ENCODE results near the gene ADCY2.

Gene ADCY2

DNA sequence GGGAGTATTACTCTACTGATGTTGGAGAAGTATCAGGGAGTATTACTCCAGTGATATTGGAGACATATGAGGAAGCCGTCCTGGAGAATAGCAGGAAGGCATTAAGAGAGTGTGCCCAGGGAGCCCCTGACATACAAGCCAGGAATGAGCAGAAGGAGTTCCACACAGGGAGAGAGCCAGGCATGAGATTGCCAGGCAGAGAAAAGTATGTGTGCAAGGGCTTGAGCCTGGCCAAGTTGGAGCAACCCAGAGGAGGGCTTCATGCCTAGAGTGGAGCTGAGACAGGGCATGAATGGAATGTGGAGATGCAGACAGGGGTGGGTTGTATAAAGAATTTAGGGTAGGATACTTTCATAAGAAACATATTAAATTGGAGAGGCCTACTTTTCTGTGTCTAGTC, 213.8 kb downstream of the ADCY2 start:
- no peak for DNase-seq

DNA sequence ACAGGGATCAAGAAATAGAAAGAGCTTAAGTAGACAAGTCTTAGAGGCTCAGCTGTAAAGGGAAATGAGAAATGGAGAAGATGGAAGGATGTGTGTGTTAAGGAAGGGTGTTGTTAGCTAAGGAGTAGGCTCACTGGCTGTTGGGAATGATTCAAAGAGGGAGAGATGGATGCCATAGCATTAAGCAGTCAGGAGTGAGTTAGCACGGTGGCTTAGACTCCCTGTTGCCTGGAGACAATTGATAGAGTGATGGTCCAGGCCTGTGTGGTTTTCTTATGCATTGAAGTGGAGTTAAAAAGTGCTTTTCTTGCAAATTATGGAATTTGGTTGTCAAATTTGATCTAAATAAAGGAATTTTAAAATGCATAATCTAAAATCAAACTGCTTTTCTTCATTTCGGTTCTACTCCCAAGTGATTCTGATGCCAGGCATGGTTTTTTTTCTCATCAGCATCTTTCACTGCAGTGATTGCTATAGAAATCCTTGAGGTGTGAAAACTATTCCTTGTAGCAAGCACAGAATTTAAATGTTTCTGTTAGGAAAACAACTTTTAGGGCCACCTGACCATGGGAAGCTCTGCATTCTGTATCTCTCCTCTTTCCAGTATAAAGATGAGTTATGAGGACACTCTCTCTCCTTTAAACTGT, 214.7 kb downstream of the ADCY2 start:
- no peak for DNase-seq

DNA sequence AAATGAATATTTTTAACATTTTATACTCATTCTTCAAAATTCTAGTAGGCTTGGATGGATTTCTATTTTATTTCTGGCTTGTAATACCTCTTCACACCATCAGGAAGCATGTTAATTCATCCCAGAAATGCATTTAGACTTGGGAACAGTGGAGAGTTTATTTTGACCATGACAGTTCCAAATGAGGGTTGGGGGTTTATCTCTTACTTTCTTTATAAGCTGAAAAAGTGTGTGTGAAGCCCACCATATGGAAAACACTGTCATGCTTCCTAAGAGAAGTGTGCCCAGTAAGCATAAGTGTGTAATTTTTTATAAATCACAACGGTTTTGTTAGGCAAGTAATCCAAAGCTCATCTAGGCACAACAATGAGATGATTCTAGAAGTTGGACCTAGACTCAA, 215.6 kb downstream of the ADCY2 start:
- no peak for DNase-seq

DNA sequence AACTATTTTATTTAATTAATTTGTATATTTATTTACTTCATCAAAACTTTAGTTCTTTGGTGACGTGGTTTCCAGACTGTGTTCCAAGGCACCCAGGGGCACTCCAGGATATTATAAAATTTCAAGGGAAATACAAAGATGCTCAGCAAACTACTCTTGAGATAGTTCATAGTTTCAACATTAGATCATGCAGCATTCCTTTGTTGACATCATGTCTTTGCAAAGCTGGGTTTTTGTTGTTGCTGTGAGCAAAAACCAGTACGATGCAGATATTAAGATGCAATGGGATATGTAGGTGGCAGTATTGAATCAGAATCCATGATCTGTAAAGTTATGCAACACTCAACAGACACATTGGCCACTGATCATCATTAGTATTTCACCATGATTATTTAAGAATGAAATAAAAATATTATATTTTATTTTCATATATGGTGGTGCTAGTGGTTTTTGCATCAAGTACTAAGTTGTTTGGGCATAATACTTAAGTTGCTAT, 219.7 kb downstream of the ADCY2 start:
- no peak for DNase-seq

DNA sequence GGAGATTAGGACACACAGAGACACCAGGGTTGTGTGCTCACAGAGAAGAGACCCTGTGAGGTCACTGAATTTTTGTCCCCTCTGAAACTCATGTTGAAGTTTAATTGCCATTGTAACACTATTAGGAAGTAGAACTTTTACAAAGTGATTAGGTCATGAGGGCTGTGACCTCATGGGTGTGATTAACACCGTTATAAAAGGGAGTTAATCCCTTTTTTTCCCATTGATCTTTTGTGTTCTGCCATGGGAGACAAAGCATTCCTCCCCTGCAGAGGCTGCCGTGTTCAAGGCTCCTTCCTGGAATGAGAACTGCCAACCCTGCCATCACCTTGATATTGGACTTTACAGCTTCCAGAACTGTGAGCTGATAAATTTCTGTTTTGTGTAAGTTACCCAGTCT, 221.0 kb downstream of the ADCY2 start:
- no peak for DNase-seq

DNA sequence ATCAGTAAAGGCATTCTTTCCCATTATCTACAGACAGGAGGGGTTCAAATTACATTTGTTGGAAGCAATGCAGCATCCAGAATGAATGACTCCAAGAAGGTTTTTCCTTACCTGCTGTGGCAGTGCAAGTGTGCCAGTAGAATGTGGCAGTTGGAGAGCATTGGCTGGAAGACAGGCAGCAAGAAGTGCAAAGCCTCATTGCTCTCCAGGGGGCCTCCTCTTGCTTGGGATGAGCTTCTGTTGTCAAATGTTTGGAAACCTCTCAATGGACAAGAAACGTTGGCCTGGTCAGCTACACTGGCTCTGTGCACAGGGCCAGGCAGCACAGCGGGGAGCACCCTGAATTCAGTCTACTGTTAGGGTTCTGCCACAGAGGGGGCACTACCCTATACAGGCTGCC, 226.6 kb downstream of the ADCY2 start:
- no peak for DNase-seq

DNA sequence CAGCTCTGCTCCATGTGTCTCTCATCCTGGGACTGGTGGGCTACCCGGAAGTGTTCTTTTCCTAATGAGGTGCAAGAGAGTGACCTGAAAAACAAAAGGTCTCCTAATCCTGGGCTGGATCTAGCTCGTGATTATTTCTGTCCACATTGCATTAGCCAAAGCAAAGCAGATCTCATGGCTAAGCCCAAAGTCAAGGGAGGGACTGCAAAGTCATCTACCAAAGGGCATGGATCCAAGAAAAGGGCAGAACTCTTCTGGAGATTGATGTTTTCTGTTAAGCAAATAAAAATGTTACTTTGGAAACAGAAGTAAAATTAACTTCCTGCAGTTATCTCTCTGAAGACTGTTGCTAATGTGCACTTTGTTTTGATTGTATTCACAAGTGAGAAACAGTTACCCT, 229.8 kb downstream of the ADCY2 start:
- no peak for DNase-seq

DNA sequence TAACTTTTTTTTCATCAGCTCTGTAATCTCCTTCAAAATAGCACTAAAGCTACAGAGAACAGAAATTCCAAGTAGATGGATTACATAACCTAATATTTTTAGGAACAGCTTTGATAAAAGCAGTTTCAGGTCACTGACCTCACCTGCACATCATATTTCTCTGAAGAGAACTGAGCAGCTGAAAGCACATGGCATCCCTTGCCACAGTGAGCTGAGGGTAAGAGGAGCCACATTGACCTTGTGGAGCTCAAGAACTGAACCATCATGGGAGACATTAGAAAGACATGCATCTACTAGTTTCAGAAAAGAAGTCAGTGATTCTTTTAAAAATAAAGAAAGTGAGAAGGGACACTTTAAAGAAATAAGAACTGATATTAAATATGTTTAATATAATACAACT, 232.3 kb downstream of the ADCY2 start:
- DNase-seq, result no peak

DNA sequence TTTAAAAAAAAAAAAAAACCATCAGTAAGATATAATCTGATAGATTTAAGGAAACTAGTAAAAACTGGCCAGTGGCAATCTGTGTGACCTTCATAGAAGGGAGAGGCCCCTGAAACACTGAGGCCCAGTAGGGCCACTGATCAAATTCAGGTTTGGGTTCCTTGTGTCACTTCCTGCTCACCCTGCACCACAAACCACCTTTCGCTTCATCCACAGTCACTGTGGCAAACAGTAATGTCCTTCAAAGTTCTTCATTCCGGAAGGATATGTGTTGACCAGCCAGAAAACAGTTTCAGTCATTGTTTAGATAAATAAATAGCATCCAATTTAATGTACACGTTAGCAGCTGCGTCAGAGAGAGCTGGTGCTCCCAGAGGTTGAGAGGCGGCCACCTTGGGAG, 232.9 kb downstream of the ADCY2 start:
- no peak for DNase-seq

DNA sequence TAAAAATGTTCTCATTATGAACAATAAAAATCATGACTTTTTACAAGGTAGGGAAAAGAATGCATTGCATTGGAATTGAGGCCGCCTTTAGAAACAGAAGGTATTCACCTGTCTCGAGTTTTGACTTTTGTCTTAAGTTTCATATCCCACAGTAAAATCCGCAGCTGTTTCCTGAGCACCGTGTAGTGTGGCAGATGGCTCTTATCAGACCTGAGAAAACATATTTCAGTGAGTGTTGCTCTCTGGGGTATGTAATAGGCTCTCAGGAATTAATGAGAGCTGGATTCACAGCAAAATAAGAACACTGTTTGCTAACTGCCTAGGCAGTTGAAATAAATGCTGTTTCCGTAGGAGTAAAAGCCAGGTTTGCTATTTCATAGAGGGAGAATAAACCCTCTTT, 233.6 kb downstream of the ADCY2 start:
- no peak for DNase-seq

DNA sequence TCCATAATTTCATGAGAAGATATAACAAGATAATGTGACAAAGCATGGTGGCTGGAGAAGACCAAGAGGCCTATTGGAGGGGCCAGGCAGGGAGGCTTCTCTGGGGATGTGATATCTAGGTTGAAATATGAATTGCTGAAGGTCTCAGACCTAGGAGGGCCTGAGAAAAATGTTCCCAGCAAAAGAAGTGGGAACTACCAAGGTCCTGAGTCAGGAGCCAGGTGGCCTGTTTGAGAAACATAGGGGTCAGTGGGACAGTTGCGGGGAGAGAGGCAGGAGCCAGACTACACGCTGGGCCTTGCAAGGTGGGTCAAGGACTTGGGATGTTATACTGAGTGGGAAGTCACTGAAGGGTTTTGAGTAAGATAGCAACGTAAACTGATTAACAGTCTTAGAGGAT, 238.9 kb downstream of the ADCY2 start:
- no peak for DNase-seq

DNA sequence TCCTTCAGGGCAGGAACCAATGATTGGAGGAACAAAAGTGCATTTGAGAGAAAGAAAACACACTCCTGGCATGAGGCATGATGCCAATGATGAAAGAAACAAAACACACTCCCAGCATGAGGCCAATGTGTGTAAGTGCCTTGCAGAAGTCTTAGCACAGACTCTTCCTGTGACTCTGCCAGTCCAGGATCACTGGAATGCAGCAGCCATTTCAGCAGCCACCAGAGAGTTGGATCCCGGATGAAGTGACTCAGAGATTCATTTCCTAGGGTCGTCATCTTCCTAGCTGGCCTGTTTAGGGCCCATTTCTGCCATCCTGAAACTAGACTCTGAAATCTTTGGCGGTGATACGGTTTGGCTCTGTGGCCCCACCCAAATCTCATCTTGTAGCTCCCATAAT, 242.5 kb downstream of the ADCY2 start:
- no peak for DNase-seq

DNA sequence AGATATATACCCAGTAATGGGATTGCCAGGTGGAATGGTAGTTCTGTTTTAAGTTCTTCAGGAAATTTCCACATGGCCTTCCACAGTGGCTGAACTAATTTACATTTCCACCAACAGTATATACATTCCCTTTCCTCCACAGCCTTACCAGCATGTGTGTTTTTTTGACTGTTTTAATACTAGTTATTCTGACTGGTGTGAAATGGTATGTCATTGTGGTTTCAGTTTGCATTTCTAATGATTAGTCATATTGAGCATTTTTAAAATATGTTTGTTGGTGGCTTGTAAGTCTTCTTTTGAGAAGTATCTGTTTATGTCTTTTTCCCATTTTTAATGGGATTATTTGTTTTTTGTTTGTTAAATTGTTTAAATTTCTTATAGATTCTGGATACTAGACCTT, 246.1 kb downstream of the ADCY2 start:
- DNase-seq, result no peak

DNA sequence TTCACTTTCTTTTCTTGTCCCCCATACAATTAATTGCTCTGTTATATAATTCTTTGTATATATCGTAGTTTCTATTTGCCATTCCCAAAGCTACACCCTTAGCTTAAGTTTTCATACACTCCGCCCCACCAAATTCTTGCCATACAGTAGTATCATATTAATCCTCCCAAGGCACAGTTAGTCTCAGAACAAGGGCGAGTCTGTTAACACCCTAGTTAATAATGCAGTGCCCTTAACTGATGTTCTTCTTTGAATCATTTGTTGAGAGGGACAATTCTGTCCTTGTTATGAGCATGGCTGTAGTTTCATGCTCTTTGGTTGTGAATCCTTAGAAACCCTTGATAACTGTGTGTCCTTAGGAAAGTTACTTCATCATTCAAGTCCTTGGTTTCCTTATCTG, 248.8 kb downstream of the ADCY2 start:
- no peak for DNase-seq

DNA sequence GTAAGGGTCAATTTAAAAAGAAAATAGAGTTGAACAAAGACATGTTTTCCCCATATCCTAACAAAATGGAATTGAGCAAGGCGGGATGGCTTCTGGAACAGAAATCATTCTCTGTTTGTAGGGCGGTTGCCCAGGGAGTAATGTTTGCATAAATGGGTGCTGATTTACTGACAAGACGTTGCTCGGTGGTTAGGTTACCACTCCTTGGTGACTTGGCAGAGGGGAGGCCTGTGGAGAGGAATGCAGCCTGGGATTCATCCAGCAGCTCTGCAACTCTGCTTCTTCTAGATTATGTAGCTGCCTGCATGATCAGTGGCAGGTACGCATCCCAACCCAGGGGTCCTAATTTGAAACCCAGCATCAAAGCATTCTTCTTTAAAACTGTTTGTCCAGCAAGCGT, 254.8 kb downstream of the ADCY2 start:
- no peak for DNase-seq

DNA sequence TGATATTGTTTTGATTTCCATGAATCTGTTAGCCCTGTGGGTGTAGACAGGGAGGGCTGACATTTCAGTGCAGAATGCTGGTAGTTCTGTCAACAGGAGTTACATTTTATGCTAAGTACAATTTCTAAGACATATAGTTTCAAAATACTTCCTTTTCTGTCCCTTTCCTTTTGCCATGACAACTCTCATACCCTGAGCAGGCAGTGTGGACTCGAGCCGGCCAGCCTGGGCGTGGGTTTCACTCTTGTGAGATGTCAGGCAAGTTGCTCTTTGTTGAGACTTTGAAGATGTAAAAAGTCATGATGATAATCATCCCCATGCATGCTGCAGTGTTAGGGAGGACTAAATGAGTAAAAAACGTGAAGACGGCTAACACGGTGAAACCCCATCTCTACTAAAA, 257.1 kb downstream of the ADCY2 start:
- DNase-seq, result no peak

DNA sequence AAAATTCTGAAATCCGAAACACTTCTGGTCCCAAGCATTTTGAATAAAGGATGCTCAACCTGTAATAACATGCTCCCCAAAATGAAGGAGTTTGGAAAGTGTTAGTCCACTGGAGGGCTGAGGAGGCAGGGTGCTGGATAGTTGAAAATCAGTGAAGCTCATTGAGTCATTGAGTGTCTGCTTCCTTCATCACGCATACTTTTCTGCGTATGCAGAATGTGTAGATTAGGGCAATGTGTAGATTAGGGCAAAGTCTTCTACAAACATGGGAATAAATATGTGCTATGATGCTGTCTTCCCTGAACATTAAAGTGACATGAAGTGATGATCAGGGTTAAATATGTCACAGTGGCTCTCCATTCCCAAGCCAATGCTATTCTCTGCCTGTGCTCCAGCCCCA, 261.2 kb downstream of the ADCY2 start:
- no peak for DNase-seq

DNA sequence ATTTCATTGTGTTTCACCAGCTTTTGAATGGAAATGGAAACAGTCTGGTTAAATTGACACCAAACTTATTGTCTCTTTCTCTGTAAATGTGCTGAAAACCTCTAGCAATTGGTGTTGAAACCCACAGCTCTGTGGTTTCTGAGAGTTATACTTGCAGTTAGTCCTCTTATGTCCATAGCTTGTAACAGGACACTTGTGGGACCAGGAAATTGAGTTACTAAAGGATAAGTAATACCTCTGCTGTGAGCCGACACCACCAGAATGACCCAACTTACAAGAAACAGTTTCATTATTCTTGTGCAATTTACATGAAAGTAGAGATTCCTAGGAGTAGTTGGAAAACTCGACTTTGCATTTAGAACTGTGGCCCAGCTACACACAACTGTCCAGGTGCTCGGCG, 263.5 kb downstream of the ADCY2 start:
- DNase-seq, result no peak

DNA sequence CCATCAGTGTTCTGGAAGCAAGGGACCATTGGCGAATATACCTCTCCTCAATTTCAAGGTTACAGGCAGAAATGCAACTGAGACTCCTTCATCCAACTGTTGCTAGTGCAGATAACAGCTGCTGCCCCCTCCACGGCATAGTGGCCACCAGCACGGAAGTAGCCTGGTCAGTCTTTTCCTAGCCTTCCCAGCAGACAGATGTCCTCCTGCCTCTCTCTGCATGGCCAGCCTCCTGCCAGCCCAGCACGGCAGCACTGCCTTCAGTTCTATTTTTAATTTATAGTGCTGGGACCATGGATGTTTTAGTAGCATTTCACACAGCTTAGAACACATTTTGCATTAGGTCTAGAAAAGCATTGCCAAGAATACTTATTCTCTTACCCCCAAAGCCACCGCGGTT, 266.4 kb downstream of the ADCY2 start:
- DNase-seq, result no peak

DNA sequence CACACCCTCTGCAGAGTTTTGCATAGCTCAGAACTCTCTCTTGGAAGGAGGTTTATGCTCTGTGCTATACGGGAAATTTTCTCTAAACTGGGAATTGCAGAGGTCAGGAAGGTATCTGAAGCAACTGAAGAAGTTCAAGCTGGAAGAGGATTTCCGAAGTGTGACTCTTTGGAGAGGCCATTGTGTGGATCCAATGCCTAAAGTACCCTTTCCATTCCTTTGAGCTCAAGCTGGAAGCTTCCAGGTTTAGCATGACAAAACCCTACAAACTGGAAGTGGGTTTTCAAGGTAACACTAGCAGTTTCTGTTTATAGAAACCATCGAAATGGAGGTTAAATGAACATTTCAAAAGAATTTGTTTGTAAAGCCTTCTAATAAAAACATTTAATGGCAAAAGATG, 267.9 kb downstream of the ADCY2 start:
- DNase-seq, result no peak

DNA sequence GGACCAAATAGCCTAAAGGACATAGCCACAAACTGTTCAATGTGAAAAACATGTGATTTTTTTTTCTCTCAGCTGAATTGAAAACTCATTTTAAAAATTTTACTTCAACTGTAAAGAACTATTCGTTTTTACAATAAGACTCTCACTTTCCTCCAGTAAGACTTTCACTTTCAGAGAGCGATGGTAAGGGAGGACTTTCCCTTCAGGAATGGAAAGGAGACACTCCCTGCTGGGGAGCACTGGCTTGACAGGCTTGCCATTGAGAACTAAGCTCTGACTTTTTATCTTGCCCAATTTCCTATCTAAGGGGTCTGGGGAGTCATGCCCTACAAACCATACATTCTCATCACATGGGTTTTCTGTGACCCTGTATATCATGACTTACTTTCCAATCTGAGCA, 268.3 kb downstream of the ADCY2 start:
- DNase-seq, result no peak

DNA sequence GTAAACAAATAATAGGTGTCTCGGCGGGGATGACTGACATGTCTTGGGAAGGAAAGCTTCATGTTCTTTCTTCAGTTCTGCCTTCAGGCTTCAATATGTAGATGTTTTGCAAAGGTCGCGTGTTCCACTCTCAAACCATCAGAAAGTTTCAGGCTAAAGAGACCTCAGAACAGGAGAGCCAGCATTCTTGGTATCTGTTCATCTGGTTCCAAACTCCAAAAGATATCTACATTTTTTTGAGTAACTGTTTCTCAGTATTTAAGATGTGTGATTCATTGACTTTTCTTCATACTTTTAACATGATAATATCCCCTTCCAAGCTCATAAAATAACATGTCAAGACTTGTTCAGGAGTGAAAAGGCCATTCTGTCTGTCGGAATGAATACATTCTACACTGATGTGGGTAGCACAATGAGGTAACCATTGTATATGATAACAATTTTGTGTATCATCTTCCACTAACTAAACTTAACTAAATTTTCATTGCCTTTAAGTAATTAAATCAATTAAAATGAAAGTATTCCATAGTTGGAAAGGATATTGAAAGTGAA, 271.4 kb downstream of the ADCY2 start:
- DNase-seq, result no peak

DNA sequence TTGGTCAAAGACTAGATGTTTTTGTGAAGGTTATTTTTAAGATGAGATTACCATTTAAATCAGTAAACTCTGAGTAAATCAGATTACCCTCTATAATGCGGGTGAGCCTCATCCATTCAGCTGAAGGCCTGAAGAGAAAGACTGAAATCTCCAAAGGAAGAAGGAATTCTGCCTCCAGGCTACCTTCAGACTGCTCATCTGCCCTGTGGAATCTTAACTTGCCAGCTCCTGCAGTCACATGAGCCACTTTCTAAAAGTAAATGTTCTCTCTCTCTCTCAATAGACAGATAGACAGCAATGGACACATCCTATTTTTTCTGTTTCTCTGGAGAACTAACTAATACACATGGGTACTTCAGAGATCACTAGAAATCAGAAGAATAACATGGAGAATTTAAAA, 272.2 kb downstream of the ADCY2 start:
- DNase-seq, result no peak

DNA sequence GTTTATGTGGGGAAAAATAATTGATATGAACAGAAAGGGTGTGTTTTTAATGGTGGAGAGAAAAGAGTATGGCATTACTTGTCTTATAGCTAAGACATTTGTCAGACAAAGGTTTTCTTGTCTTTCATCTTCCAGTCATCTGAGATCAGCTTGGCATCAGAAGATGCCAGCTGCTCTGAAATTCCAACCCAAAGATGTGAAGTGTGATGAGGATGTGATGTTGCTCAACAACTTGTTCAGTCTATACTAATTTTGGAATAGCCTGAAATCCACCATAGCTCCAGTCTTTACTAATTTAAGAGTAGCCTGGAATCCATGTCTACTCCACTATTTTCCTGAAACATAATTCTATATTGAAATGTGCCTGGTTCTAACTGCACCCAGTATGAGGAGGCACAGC, 272.7 kb downstream of the ADCY2 start:
- DNase-seq, result no peak

DNA sequence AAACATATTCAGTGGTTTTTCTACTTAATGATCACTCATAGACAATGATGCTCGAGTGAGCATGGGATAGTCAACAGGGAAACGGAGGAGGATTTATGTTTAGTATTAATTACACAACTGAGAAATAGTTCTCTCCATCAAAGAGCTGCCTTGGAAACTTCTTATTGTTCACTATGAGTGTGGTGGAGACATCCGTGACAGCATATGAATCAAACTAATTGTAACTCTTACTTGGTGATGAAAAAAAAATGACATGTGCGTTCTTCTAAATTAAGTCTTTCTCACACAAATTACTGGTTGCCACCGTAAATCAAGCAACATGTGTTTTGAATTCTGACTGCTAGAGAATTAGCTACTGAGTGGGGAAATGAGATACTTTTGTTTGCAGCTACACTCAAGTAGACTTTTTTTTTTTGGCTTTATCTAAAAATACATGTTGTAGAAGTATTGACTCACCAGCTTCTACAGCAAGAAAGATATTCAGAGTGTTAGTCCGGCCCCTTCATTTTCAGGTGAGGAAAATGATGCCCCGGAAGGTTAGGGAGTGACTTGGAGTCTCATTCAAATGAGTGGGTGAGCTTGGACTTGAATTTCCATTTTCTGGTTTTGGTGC, 275.5 kb downstream of the ADCY2 start:
- no peak for DNase-seq

All from activated CD4-positive, CD25-positive, alpha-beta regulatory T cell (primary cell).